ENCODE results near the gene SELENON. TPM values are rescaled to one million over a fixed set of nuclear protein-coding genes. Genes with fewer than 3 reads are reported as not detected.

SELENON gene
- total and polyA plus RNA-seq, 10 of the 15 experiments (the other 5 are each of a cell fraction or from before 2014, with no cell fraction given) = 0.07 to 5.1 (median 0.80) TPM

GRCh38 chr1:25804964-25805862 is 5.2 kb downstream of the SELENON start:
- ChIA-PET POLR2A (interaction anchor here (1.0 to 1.6 kb wide), 2 partner anchors 14 to 266 kb away, joined by 3 to 5 read pairs; partner anchors contain the start of gene MTFR1L), RAD21 (ENCODE audit: unreplicated experiment) (no interaction called here), SMC1A (ENCODE audit: uncharacterized antibody, unreplicated experiment) (interaction anchor here (1.1 kb wide), 1 partner anchor 197 kb away, joined by 3 read pairs; no protein-coding TSS in a partner anchor), CTCF (interaction anchor here (0.6 to 1.7 kb wide), 5 partner anchors 18 to 301 kb away, joined by 3 to 6 read pairs (median 4); no protein-coding TSS in a partner anchor)
- Histone ChIP-seq H3K36me3 (ENCODE audit: control insufficient read depth in 2 of 2, insufficient read depth in 2 of 2, low read length in 1 of 2) (no peaks in the 10 kb centered on the region), H3K27ac (ENCODE audit: control insufficient read depth, insufficient read depth) (no peak overlapping the region), H3K4me3 (no peak overlapping the region), H3K9me3 (replicated peaks; ENCODE audit: control insufficient read depth, insufficient read depth, low read length) (no peaks in the 10 kb centered on the region; the same call in 2 of the 3 replicates), H3K27me3 (replicated peaks in 1 of 2; ENCODE audit: control insufficient read depth in 2 of 2, insufficient read depth in 2 of 2, low read length in 1 of 2) (no peaks in the 10 kb centered on the region), H3K9ac (ENCODE audit: control insufficient read depth, insufficient read depth, low read length) (no peak overlapping the region), H3K4me1 (ENCODE audit: control insufficient read depth, insufficient read depth, low read length) (peaks cover 40% of the 10 kb centered on the region), H2AFZ (ENCODE audit: control insufficient read depth, low read depth, low read length) (no peak overlapping the region), H3K4me2 (ENCODE audit: control insufficient read depth, insufficient read depth) (peak overlapping the region; percentile 48), H4K20me1 (ENCODE audit: control insufficient read depth, insufficient read depth) (no peaks in the 10 kb centered on the region), H3K79me2 (ENCODE audit: control insufficient read depth, insufficient read depth, low read length) (no peaks in the 10 kb centered on the region)
- TF ChIP-seq JUND (IDR thresholded peaks at IDR 0.05; ENCODE audit: low read depth, low read length) = no peak
- TF ChIP-seq FOXM1 (IDR thresholded peaks at IDR 0.05; ENCODE audit: low read depth, low read length) = no peak
- no peak for TF ChIP-seq IKZF1 (conservative IDR thresholded peaks at IDR 0.05)
- TF ChIP-seq CTCF (IDR thresholded peaks at IDR 0.05 in 2 of 3, conservative IDR thresholded peaks at IDR 0.05 in 1 of 3; ENCODE audit: control insufficient read depth in 2 of 3, extremely low read depth in 1 of 3, insufficient read depth in 1 of 3, low read depth in 3 of 3, low read length in 3 of 3) = no peak
- no peak for TF ChIP-seq HCFC1 (IDR thresholded peaks at IDR 0.05; ENCODE audit: low read length)
- no peak for TF ChIP-seq CBX5 (IDR thresholded peaks at IDR 0.05; ENCODE audit: low read depth)
- no peak for TF ChIP-seq TAF1 (IDR thresholded peaks at IDR 0.05; ENCODE audit: borderline replicate concordance, low read depth, low read length)
- FAIRE-seq = no peak
- ATAC-seq = no peak
- no peak for DNase-seq (ENCODE audit: low read depth, low spot score)
- intact Hi-C loops (cut with micrococcal nuclease; ENCODE audit: unreplicated experiment) (loop anchor here (5.0 to 10.0 kb wide), 2 partner anchors 128 to 560 kb away; partner anchors contain the start of gene RSRP1), in situ Hi-C loops (cut with MboI) (loop anchor here (25.0 kb wide), 1 partner anchor 393 kb away; the partner anchor contains the start of gene RHCE)
- no TSS peak for BruUV-seq (replicated peaks)
- 81% methylated on average over 15 of the region's 15 CpGs for WGBS (ENCODE audit: insufficient coverage, insufficient replicate concordance, low lambda C conversion rate, missing lambda C conversion rate)

All from GM12878 (cell line).